Measurements from ENCODE around the gene ARHGAP4.
A peak's percentile ranks its signal among the peaks of the same experiment; 100 is the strongest.

The ARHGAP4 gene

GRCh38 chrX:153963546-153963945 lies 37.5 kb upstream of the ARHGAP4 start:
- DNase-seq (ENCODE audit: low spot score), result no peak

GRCh38 chrX:153961292-153961691 lies 35.2 kb upstream of the ARHGAP4 start:
- no peak for DNase-seq (ENCODE audit: low spot score)

GRCh38 chrX:153960786-153961185 lies 34.7 kb upstream of the ARHGAP4 start:
- no peak for DNase-seq (ENCODE audit: low spot score)

GRCh38 chrX:153960077-153960476 lies 34.0 kb upstream of the ARHGAP4 start:
- DNase-seq (ENCODE audit: low spot score), result no peak

GRCh38 chrX:153959649-153960048 lies 33.6 kb upstream of the ARHGAP4 start:
- DNase-seq (ENCODE audit: low spot score), result no peak

GRCh38 chrX:153958605-153959004 lies 32.5 kb upstream of the ARHGAP4 start:
- DNase-seq (ENCODE audit: low spot score), result no peak

GRCh38 chrX:153957224-153957623 lies 31.2 kb upstream of the ARHGAP4 start:
- DNase-seq (ENCODE audit: low spot score), result no peak

- DNase-seq (ENCODE audit: low spot score), result no peak
Measured at GRCh38 chrX:153956044-153956907, 30.2 kb upstream of the ARHGAP4 start.

GRCh38 chrX:153955228-153955732 lies 29.2 kb upstream of the ARHGAP4 start:
- no peak for DNase-seq (ENCODE audit: low spot score)

- DNase-seq (ENCODE audit: low spot score), result no peak
Measured at GRCh38 chrX:153954558-153955227, 28.6 kb upstream of the ARHGAP4 start.

- no peak for DNase-seq (ENCODE audit: low spot score)
Measured at GRCh38 chrX:153953892-153954557, 28.0 kb upstream of the ARHGAP4 start.

GRCh38 chrX:153953342-153953830 lies 27.3 kb upstream of the ARHGAP4 start:
- DNase-seq (ENCODE audit: low spot score), result peak; percentile 76

- no peak for DNase-seq (ENCODE audit: low spot score)
Measured at GRCh38 chrX:153952373-153953026, 26.4 kb upstream of the ARHGAP4 start.

- no peak for DNase-seq (ENCODE audit: low spot score)
Measured at GRCh38 chrX:153951683-153952372, 25.8 kb upstream of the ARHGAP4 start.

GRCh38 chrX:153950127-153950526 lies 24.1 kb upstream of the ARHGAP4 start:
- no peak for DNase-seq (ENCODE audit: low spot score)

GRCh38 chrX:153948847-153949805 lies 23.1 kb upstream of the ARHGAP4 start:
- DNase-seq (ENCODE audit: low spot score), result no peak

GRCh38 chrX:153948002-153948466 lies 22.0 kb upstream of the ARHGAP4 start:
- DNase-seq (ENCODE audit: low spot score), result no peak

- peak; percentile 68 for DNase-seq (ENCODE audit: low spot score)
Measured at GRCh38 chrX:153947009-153947769, 21.1 kb upstream of the ARHGAP4 start.
